ENCODE data around the gene DAB2IP.
"Not testable (repeated sequence)": the region's sequence is repeated elsewhere in the genome, so short reads cannot be mapped to it uniquely, and the experiment has no call there.

Gene DAB2IP

DNA sequence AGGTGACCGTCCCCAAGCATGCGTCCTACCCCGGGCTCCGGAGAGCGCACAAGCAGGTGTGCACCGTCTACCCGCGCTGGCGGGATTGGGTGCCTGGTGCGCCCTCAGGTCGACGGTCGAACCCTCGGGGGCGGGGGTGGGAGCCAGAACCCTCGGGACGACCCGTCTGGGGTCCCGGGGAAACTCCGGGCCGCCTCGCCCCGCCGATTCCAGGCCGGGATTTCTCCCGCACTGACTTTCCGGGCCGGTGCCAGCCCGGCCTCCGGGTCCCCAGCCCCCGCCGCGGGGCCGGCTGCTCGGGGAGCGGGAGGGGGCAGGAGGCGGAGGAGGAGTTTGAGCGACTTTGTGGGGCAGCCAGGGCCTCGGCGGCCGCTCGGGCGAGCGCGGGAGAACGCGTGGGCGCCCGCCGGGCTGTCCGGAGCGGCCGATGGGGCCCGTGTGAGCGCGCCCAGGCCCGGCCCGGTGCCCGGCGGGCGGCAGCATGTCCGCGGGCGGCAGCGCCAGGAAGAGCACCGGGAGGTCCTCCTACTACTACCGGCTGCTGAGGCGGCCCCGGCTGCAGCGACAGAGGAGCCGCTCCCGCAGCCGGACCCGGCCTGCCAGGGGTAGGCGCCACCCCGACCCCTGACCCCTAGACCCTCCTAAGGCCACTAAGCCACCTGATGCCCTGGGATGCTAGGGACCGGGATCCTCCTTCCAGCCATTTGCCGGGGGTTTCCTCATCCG is at the start of gene DAB2IP:
Gene DAB2IP, plus strand, starts transcription at position 340 of the 726 bp plus-strand sequence. Its CDS starts 142 bp downstream, at position 482.
- DNase-seq = no peak

DNA sequence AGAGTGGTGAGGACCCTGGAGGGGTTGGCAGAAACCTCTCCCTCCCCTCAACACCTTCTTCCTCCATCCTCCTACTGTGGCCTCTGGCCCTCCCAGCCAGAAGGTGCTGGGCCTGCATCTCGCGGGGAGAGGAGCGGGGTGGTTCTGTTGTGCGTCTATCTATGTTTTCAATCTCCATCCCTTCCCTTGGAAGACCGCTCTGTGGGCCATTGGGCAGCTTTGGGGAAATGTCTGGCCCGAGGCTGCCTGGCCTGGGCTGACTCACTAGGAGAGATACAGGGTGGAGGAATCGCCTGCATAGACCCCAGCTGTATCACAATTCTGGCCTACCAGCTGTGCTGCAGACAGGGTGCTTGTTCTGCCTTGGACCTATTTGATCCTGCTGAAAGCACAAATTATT is 48.4 kb upstream of the DAB2IP start:
- DNase-seq = no peak

DNA sequence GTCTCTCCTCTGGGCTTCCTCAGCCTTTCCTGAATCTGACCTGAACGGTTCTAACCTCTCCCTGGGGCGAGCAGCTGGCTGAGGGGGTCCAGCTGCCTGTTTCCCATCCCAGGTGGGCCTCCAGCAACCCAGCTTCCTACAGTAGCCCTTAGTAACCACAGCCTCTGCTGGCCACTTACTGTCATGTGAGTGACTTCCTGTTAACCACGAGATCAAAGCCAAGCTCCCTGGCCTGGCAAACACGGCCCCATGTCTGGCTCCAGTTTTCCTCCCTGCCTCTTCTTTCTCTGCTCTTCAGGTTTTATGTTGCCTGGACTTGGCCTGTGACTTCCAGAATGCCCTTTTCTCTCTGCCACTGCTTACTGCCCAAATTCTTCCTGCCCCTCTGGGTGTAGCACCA is 47.2 kb upstream of the DAB2IP start:
- no peak for DNase-seq

DNA sequence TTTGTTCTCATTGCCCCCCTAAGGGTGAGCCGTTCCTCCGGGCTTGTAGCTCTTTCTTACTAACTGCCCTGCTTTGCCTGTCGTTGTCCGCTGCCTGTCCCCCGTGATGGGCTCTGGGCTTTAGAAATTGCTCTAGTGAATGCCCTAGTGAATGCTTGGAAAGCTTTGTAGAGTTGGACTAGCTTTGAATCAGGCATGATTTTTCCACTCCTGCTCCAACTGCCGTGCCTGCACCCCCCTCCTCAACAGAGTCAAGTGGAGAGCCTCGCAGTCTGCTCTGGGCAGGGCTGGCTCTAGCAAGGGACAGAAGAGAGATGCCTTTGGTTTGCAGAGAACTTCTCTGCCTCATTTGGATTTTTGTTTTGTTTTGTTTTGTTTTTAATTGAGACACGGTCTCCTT is 46.8 kb upstream of the DAB2IP start:
- no peak for DNase-seq

DNA sequence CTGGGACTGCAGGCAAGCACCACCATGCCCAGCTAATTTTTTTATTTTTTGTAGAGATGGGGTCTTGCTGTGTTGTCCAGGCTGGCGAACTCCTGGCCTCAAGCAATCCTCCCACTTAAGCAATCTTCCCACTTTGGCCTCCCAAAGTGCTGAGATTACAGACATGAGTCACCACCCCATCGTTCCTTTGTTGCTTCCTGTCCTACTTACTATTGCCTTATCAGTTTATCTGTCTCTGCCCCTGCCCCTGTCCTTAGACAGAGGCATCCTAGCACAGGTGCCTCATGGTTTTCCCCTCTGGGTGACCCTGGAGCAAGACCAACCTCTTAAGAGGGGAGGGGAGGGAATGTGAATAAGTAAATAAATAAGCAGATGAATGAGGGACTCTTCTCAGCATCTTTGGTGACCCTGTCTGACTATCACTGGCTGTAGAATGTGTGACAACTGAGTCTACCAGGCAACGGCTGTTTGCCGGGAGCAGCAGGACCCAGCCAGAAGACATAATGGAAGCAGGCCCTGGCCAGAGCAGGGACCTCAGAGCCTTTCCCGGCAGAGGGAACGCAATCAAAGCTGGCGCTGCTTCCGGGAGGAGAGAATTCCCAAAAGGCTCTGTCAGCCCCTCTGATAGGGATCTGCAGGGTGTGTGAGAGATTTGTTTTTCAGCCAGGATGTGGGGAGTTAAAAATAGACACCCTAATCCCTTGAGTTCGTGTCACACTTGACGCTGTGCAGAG is 43.8 kb upstream of the DAB2IP start:
- DNase-seq = no peak

DNA sequence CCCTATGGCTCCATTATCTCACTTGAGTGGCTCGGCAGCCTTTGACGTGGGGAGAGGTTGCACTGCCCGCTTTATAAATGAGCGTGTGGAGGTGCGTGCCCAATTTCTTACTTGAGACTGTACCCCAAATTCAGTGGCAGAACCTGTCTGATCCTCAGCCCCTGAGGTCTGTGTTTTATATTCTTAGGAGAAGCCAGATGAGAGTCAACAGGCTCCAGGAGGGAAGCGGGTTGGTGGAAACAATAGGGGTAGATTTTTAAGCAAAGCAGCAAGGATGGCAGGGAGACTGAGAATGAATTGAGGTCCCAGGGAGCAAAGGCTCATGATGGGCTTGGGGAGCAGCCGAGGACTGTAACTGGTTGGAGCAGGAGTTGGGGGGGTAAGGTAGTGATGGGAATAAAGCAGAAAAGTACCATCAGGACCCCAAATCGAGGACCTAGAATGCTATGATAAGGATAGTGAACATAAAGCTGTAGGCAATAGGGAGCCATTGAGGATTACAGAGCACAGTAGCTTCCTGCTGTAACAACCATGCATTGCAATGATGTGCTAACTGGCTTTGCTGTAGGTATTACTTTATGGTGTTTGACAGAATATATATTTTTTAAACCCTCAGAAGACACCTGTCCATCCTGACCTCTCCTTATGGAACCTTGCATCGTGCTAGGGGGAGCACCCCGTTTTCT is 43.1 kb upstream of the DAB2IP start:
- no peak for DNase-seq

DNA sequence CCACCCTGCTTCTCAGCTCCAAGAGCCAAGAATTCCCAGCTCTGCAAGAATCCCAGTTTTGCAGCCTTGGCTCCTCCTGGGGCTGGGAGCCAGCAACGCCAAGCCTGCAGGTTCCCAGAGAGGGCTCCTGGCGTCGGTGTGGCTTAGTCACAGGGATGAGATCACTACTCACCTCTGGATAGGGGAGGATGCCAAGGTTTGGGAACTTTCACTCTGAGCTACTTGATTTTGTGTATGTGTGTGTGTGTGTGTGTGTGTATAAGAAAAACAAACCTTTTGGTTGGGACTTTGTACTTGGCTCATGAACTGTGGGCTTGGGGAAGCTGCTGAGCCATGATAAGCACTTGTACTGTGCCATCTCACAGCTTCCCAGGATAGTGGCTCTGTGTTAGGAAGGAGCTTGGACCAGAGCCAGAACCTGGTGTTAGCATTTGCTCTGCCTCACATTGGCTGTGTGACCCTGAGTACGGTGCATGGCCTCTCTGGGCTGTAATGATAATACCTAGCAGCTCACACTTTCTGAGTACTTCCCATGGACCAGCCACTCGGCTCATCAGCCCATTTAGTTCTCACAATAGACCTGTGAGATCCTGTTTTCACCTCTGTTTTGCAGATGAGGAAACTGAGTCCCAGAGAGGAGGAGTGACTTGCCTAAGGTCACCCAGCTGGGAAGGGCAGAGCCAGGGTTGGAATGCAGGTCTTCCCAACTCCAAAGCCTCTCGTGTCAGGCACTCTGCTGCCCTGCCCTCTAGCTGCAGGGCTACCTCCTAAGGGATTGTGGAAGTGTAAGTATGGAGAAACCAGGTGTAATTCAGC is 41.4 kb upstream of the DAB2IP start:
- DNase-seq = no peak

DNA sequence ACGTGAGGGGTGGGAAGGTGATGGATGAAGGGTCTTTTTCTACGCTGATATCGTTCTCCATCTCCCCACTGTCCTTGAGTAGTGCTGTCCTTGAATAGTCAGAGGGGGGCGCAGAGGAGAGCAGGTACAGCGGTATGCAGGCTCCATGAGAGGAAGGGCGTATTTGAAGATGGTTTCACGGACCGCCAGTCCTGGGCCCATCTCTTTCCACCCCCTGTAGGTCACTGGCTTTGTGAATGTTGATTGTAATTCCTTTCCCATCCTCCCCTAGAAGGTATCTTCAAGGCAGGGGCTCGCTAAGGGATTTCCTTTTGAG is 40.8 kb upstream of the DAB2IP start:
- DNase-seq = no peak

DNA sequence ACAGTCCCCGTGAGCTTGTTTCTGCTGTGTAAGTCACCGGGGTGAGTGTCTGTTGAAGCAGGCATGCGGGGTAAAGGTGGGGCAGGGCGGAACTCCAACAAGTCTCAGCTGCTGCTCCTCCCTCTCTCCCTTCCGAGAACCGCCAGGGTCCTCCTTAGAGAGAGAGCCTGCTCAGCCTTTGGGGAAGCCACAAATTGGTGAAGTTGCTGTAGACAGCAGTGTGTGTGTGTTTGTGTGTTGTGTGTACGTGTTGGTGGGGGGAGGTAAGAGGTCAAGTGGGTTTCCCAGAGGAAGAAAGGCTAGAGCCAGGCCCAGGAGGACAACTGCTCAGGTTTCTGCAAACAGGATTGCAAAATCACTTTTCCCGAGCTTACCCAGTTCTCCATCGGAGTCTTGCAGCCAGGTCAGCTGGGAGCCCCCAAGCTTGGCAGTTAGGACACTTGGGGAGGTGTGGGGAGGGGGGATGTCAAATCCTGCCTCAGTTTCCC is 38.9 kb upstream of the DAB2IP start:
- no peak for DNase-seq

DNA sequence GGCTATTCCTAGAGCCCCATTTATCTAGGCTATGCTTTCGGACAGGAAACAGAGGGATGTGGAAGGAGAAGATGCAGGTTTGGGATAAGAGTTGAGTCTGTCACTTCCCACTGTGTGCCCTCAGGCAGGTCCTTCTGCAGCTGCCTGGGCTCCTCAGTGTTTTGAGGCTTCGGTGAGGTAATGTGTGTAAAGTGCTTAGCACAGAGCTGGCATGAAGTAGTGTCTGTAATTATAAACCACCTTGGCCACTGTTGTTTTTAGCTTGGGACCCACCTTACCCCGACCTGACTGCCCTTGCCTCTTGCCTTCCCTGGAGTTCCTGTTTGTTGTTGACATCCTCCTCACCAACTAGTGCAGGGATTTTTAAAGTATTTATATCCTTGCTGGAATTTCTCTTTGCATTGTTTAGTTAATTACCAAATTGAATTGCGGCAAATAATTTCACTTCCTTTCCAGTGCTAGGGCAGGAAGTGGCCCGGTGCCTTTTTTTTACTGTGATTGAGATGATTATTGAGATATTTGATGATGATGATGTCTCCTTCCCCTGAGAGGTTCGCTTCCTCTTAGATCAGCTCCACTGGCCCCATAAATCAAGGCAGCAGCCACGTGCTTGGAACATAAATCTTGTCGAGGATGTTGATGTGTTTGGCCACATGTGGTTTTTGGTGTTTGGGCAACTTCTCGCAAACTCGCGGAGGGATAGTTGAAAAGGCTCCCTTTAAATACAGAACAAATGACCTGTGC is 38.3 kb upstream of the DAB2IP start:
- DNase-seq = no peak

DNA sequence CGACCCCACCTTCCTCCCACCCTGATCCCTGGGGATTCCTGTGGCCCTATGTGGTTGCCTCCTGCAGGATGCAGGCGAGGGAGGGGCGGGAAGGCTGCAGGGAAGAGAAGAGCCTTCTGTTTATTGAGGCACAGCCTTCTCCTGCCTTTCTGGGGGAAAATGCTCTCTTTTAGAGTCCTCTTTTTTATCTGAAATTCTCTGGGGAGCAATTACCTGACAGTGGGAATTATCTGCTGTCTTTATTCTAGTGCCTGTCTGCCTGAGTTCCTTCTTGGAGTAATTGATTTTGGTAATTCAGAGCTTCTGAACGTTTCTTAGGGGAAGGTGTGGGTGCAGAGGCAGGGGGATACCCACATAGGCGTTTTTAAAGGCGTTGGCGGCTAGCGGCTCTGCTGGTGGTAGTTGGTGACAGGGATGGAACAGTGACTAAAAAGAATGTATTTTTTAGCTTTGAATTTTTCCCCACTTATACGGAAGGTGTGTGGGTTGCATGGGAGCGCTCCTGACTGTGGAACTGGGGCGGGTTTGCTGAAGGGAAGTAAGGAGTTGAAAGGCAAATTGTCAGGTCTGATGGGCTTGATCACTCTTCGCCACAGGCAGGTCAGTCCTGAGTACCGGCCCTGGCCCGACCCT is 35.2 kb upstream of the DAB2IP start:
- no peak for DNase-seq

DNA sequence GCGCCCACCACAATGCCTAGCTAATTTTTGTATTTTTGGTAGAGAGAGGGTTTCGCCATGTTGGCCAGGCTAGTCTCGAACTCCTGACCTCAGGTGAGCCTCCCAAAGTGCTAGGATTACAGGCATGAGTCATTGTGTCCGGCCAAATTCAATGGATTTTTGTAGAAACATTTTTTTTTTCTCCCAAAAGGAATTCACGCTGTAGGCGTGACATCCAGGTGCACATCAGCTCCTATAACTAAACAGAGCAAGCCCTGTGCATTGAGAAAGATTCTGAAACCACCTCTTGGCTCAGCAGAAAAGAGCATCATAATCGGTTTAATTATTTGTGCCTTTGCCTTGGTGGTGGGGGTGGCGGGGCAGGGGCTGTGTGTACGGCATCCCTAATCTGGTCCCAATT is 32.9 kb upstream of the DAB2IP start:
- no peak for DNase-seq

DNA sequence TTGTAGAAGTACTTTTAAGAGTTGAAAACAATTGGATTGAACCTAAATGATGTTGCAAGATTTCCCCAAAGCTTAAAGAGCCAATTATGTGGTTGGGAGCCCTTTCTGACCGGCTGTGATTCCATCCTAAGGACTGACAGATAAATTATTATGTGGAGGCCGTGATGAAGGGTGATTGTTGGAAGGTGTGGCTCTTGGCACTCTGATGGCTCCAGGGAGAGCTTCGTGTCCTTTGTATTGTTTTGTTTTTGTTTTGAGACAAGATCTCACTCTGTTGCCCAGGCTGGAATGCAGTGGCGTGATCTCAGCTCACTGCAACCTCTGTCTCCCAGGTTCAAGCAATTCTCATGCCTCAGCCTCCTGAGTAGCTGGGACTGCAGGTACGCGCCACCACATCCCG is 32.5 kb upstream of the DAB2IP start:
- DNase-seq = not testable (repeated sequence)

DNA sequence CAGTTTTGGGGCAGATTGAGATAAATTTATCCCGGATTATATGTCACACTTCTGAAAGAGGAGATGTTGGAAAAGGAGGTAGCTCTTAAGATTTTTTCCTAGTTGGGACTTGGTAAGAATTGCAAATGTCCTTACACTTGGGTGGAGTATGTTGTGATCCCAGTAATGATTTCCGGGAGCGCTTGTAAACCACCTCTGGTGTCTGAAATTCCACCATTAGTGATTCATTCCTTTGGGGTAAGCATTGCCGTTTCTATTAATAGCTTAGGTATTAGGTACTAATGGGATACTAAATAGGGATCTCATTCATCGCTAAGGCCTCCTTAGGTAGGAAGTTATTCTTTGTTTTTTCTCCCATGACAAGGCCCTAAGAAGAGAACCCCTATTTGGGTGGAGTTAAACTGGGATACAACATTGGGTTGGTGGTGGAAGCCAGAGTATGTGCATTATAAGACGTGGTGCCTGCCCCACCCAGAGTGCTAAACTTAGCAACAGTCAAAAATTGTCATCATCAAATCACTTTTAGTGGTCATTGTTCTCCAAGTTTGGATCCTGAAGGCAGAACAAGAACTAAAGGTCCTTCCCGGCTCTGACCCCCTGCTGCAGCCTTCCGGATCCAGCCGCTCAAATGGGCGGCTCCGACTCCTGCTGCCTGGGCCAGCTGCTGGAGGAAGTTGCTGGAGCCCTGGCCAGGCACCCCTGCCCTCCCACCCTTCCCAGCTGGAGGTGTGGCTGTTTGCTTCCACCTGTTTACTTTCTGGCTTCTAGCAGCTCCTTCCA is 31.7 kb upstream of the DAB2IP start:
- DNase-seq = no peak

DNA sequence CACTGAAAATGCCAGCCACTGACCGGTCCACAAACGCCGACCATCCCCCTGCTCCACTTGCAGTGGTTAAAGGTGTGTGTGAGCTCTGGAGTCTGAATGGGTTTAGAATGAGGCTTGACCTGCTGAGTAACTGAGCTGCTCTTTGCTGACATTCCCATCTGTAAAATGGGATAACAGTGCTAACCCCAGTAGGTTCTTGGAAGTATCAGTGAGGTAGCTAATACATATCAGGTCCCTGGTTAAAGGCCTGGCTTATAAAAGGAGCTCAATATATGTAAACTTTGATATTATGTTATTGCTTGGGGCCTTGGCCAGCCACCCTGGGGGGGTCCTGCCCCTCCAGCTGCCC is 31.1 kb upstream of the DAB2IP start:
- no peak for DNase-seq

DNA sequence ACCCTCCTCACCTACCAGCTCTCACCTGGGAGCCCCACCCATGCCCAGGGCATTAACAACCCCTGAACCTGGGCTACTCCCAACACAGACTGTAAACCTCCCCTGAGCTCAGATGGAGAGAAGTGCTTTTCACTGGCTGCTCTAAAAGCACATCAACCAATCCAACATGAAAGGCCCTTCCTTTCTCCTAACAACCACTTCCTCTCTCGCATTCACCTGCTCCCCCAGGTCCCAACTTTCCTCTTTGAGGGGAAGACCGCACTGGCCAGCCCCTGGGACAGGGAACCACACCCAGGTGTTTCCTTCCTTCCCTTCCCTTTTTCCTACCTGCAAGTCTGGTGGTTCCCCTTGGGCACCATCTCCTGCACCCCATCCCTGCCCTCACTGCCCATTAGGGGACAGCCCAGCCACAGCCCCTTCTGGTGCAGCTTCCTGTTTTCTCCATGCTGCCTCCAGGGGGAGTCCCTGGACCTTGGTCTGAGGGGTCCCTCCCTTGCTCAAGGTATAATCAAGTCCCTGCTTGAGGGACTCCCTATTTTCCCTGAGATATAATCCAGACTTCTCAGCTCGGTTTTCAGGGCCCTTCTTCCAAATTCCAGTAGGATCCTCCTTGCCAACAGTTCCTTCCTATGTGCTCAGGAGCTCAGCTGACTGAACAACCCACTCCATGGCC is 30.5 kb upstream of the DAB2IP start:
- no peak for DNase-seq

DNA sequence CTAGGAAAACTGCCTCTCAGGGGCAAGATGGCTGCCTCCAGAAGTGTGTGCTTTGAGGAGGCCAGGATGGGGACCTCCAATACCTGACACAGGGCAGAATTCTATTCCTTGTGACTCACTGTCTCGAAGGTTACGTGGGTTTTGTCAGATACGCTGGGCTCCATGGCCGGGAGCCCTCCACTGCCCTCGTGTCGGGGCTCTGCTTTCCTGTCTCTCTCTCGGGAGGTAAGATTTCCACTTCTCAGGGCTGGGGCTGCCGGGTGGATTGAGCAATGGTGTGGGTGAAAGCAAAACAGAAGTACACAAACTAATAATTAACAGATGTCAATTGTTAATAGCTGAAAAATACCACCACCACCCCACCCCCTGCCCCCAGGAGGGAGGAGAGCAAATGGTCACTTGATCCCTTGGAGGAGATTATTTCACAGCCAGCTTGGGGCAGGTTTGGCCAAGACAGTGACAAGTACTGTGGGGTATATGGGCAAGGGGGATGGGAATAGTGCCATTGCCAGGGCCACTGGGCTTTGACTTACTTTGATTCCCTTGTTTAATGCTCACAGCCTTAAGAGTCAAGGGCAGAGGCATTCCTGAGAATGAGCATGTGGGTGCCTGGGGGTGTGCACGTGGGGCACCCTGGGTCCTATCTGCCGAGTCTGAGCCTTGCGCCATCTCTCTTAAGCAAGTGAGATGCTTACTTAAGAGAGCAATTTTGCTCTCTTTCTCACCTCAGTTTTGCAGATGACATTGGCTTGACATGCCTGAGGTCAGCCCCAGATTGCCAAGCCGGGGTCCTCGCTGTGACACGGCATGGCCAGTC is 28.8 kb upstream of the DAB2IP start:
- DNase-seq = no peak

DNA sequence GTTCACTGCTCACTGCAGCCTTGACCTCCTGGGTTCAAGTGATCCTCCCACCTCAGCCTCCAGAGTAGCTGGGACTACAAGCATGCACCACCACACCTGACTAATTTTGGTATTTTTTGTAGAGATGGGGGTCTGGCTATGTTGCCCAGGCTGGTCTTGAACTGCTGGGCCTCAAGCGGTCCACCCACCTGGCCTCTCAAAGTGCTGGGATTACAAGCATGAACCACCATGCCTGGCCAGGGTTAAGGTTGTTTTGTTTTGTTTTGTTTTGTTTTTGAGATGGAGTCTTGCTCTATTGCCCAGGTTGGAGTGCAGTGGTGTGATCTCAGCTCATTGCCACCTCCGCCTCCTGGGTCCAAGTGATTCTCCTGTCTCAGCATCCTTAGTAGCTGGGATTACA is 28.0 kb upstream of the DAB2IP start:
- DNase-seq = not testable (repeated sequence)

DNA sequence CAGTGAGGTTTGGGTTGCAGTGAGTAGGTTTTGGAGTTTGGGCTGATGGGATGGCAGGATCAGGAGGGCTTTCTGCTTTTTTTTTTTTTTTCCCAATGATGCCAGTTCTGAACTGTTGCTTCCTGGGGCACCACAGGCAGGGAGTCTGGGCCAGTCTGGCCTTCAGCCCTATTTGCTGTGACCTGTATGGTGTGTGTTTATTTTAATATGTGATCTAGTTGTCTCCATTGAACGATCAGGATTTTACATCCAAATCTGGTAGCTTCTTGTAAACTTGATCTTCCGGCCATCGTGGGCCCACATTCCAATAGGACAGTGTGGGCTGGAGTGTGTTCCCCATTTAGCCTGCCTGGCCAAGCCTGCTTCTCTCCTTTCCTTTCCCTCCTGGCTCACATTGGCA is 25.8 kb upstream of the DAB2IP start:
- DNase-seq = no peak

DNA sequence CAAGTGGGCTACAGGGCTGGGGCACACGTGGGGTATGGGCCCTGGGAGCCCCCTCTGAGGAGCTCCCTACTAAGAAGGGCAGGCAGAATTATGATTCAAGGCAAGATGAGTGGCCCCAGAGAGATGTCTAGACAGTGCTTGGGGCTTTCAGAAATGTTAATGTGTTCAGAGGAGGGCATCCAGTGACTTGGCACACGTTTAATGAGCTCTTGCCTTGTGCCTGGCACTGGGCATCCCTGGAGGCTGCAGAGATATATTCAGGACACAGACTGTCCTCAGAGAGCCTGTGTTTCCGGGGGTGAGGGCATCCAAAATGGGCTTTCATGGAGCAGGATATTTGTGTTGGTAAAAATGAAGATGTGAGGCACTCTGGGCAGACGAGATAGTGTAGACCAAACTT is 25.4 kb upstream of the DAB2IP start:
- no peak for DNase-seq
